Measurements from ENCODE around the gene HNF1A. TPM values are rescaled to one million over a fixed set of nuclear protein-coding genes. Genes with fewer than 3 reads are reported as not detected.

The HNF1A gene
- total and polyA plus RNA-seq, 2 of the 13 experiments (the other 11 are each of a cell fraction or from before 2014, with no cell fraction given), result 13.4 to 34.7 TPM

DNA sequence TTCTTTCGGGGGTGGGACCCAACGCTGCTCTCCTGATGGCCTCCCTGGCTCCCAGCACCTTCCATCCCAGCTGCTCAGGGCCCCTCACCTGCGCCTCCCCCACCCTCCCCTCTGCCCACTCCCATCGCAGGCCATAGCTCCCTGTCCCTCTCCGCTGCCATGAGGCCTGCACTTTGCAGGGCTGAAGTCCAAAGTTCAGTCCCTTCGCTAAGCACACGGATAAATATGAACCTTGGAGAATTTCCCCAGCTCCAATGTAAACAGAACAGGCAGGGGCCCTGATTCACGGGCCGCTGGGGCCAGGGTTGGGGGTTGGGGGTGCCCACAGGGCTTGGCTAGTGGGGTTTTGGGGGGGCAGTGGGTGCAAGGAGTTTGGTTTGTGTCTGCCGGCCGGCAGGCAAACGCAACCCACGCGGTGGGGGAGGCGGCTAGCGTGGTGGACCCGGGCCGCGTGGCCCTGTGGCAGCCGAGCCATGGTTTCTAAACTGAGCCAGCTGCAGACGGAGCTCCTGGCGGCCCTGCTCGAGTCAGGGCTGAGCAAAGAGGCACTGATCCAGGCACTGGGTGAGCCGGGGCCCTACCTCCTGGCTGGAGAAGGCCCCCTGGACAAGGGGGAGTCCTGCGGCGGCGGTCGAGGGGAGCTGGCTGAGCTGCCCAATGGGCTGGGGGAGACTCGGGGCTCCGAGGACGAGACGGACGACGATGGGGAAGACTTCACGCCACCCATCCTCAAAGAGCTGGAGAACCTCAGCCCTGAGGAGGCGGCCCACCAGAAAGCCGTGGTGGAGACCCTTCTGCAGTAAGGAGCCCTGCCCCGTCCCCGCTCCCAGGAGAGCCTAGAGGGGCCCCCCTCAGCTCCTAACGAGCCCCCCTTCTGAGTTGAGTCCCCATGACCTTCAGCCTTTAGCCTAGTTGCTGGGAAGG is at the start of gene HNF1A (continued):
- TF ChIP-seq, protein P1, sequence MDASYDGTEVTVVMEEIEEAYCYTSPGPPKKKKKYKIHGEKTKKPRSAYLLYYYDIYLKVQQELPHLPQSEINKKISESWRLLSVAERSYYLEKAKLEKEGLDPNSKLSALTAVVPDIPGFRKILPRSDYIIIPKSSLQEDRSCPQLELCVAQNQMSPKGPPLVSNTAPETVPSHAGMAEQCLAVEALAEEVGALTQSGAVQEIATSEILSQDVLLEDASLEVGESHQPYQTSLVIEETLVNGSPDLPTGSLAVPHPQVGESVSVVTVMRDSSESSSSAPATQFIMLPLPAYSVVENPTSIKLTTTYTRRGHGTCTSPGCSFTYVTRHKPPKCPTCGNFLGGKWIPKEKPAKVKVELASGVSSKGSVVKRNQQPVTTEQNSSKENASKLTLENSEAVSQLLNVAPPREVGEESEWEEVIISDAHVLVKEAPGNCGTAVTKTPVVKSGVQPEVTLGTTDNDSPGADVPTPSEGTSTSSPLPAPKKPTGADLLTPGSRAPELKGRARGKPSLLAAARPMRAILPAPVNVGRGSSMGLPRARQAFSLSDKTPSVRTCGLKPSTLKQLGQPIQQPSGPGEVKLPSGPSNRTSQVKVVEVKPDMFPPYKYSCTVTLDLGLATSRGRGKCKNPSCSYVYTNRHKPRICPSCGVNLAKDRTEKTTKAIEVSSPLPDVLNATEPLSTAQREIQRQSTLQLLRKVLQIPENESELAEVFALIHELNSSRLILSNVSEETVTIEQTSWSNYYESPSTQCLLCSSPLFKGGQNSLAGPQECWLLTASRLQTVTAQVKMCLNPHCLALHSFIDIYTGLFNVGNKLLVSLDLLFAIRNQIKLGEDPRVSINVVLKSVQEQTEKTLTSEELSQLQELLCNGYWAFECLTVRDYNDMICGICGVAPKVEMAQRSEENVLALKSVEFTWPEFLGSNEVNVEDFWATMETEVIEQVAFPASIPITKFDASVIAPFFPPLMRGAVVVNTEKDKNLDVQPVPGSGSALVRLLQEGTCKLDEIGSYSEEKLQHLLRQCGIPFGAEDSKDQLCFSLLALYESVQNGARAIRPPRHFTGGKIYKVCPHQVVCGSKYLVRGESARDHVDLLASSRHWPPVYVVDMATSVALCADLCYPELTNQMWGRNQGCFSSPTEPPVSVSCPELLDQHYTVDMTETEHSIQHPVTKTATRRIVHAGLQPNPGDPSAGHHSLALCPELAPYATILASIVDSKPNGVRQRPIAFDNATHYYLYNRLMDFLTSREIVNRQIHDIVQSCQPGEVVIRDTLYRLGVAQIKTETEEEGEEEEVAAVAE (CRISPR knock-in tag; IDR thresholded peaks at IDR 0.05; ENCODE audit: borderline replicate concordance), result peak; percentile 43; the same call in 1 of the 2 replicates
- TF ChIP-seq RAD21 (CRISPR knock-in tag; IDR thresholded peaks at IDR 0.05), result peak; percentile 28; the same call in 1 of the 2 replicates
- peak; percentile 77; the same call in 1 of the 2 replicates for TF ChIP-seq ZNF33B (CRISPR knock-in tag; IDR thresholded peaks at IDR 0.05)
- TF ChIP-seq, protein P2, sequence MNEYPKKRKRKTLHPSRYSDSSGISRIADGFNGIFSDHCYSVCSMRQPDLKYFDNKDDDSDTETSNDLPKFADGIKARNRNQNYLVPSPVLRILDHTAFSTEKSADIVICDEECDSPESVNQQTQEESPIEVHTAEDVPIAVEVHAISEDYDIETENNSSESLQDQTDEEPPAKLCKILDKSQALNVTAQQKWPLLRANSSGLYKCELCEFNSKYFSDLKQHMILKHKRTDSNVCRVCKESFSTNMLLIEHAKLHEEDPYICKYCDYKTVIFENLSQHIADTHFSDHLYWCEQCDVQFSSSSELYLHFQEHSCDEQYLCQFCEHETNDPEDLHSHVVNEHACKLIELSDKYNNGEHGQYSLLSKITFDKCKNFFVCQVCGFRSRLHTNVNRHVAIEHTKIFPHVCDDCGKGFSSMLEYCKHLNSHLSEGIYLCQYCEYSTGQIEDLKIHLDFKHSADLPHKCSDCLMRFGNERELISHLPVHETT (CRISPR knock-in tag; conservative IDR thresholded peaks at IDR 0.05), result no peak
- TF ChIP-seq ZFX (CRISPR knock-in tag; IDR thresholded peaks at IDR 0.05; ENCODE audit: low read depth), result peak; percentile 98
- 0 out of 2 replicates have a peak, but pooled peaks have one; percentile 71 for TF ChIP-seq MAZ (IDR thresholded peaks at IDR 0.05; ENCODE audit: borderline replicate concordance, low read depth, low read length)
- peak; percentile 68; the same call in 1 of the 2 replicates for TF ChIP-seq MAZ (CRISPR knock-in tag; IDR thresholded peaks at IDR 0.05; ENCODE audit: low read depth)
- peak; percentile 62; the same call in 1 of the 2 replicates for TF ChIP-seq ZNF878 (CRISPR knock-in tag; IDR thresholded peaks at IDR 0.05)
- no peak for TF ChIP-seq ZFP37 (CRISPR knock-in tag; IDR thresholded peaks at IDR 0.05; ENCODE audit: borderline replicate concordance)
- TF ChIP-seq ZNF280B (CRISPR knock-in tag; IDR thresholded peaks at IDR 0.05; ENCODE audit: borderline replicate concordance), result no peak
- no peak for TF ChIP-seq ZNF629 (CRISPR knock-in tag; conservative IDR thresholded peaks at IDR 0.05)
- TF ChIP-seq PCBP2 (optimal IDR thresholded peaks at IDR 0.05; ENCODE audit: low read depth, low read length, poor library complexity, severe bottlenecking), result no peak
- TF ChIP-seq SOX13 (IDR thresholded peaks at IDR 0.05), result peak; percentile 61; the same call in 1 of the 2 replicates
- peak in 1 of 2 experiments; percentile 70; a peak in 2 of 4 replicates for TF ChIP-seq SOX13 (CRISPR knock-in tag; conservative IDR thresholded peaks at IDR 0.05 in 1 of 2, IDR thresholded peaks at IDR 0.05 in 1 of 2)
- no peak for TF ChIP-seq ZNF296 (CRISPR knock-in tag; conservative IDR thresholded peaks at IDR 0.05)
- no peak; the same call in 1 of the 2 replicates for TF ChIP-seq TCF7 (IDR thresholded peaks at IDR 0.05; ENCODE audit: low read depth)
- peak; percentile 75 for TF ChIP-seq IRF2 (CRISPR knock-in tag; IDR thresholded peaks at IDR 0.05)
- no peak for TF ChIP-seq NRL (CRISPR knock-in tag; IDR thresholded peaks at IDR 0.05; ENCODE audit: borderline replicate concordance)
- TF ChIP-seq LBX2 (CRISPR knock-in tag; IDR thresholded peaks at IDR 0.05; ENCODE audit: borderline replicate concordance), result no peak
- no peak for TF ChIP-seq ZNF674 (CRISPR knock-in tag; IDR thresholded peaks at IDR 0.05; ENCODE audit: low read depth)
- TF ChIP-seq DR1 (CRISPR knock-in tag; IDR thresholded peaks at IDR 0.05), result peak; percentile 44; the same call in 1 of the 2 replicates

Data from HepG2 (cell line).